Heart right ventricle (tissue), 16 donors: ENCODE results near the gene PEAR1. TPM values are rescaled to one million over a fixed set of nuclear protein-coding genes. Genes with fewer than 3 reads are reported as not detected.

ENCODE experiments used
- ATAC-seq, 8 donors: fragments of 200-7000 bp; cut with Tn5 transposase; one replicate each; pipeline ENCODE4 v1.9.1; 2020; ENCODE audit warnings: mild to moderate bottlenecking in 8 of 8, moderate library complexity in 8 of 8, moderate number of reproducible peaks in 1 of 8
- DNase-seq, 2 donors: peaks; one replicate each; pipeline ENCODE4 v3.0.0-alpha.2; 2020
- H3K27ac ChIP-seq, 10 donors: fragments of 200-600 bp; sonication (generic) in 2 of 10; one replicate each; pipeline versions ENCODE4 v1.5.0 to v1.8.0; 2020 to 2022; ENCODE audit warnings: mild to moderate bottlenecking in 3 of 10
- H3K27me3 ChIP-seq, 7 donors: fragments of 200-600 bp; one replicate each; pipeline ENCODE4 v1.8.0; 2021 to 2022; ENCODE audit warnings: mild to moderate bottlenecking in 2 of 7
- H3K36me3 ChIP-seq, 9 donors: fragments of 200-600 bp; sonication (generic) in 1 of 9; one replicate each; pipeline versions ENCODE4 v1.5.0 to v1.8.0; 2020 to 2022; ENCODE audit warnings: mild to moderate bottlenecking in 2 of 9
- H3K4me1 ChIP-seq, 9 donors: fragments of 200-600 bp; sonication (generic) in 1 of 9; one replicate each; pipeline versions ENCODE4 v1.5.0 to v1.8.0; 2020 to 2022; ENCODE audit warnings: mild to moderate bottlenecking in 4 of 9
- H3K4me3 ChIP-seq, 10 donors: fragments of 200-600 bp; sonication (generic) in 2 of 10; one replicate each; pipeline versions ENCODE4 v1.5.0 to v1.8.0; 2020 to 2022; ENCODE audit warnings: mild to moderate bottlenecking in 7 of 10, moderate library complexity in 2 of 10
- H3K9me3 ChIP-seq, 11 donors: fragments of 200-600 bp in 10 of 11; sonication (generic) in 2 of 11; one replicate each; pipeline versions ENCODE4 v1.5.0 to v1.8.0; 2013 to 2022; ENCODE audit warnings: mild to moderate bottlenecking in 2 of 11, control low read depth in 1 of 11, moderate library complexity in 1 of 11
- WGBS, 2 donors: extraction: QIAGEN DNeasy Blood & Tissue Kit; methylation state at CpG; one replicate each; pipeline ENCODE4 v1.1.7; 2013; ENCODE audit warnings: inconsistent platforms in 1 of 2; 5-methylcytosine and 5-hydroxymethylcytosine counted together
- intact Hi-C, 10 donors: fragments of 100-400 bp; cut with DNase I; formaldehyde crosslinking; loops; one replicate each; pipeline versions ENCODE4 v1.11.1 to v1.14.2; 2022
- polyA plus RNA-seq, 2 donors: library from polyadenylated mRNA; stranded (reverse); fragments of 200-250 nt; gene quantifications; one replicate each; pipeline ENCODE4 v1.2.3, GENCODE V29; 2013
- total RNA-seq, 10 donors: library from RNA; stranded (reverse); fragmentation: NEBNext Ultra II Directional in 3 of 10; extraction: Animal tissue kit (Norgen Biotek cat#: 25700) in 3 of 10; gene quantifications; one replicate each; pipeline versions ENCODE4 v1.2.1 to v1.2.4, GENCODE V29; 2021 to 2023
- TF ChIP-seq, protein P1 (sequence below), 9 donors: fragments of 200-600 bp; sonication (generic) in 2 of 9; IDR thresholded peaks; one replicate each; pipeline versions ENCODE4 v1.5.0 to v1.8.0; 2021 to 2022; ENCODE audit warnings: antibody characterized with exemption in 9 of 9, mild to moderate bottlenecking in 5 of 9, moderate library complexity in 1 of 9
- donor health status: Arrhythmogenic right ventricular cardiomyopathy.
- donor health status: ischemic (EF 13 %, LVEDD 7.1; RV severe dilation, severe dysfunction).
- donor health status: healthy with polysubstance abuse.
- donor health status: DM: no; HTN: yes; CAD: no.
- donor health status: DM: no; HTN: no; CAD: no.
- donor health status: ischemic (EF 25% LVEDD 6.9; RV normal size, moderate dysfunction).
- donor health status: ischemic (EF 25% LVEDD 5.7; RV mildly dilated, moderate dysfunction).
- donor health status: healthy.
- donor health status: DM: yes; HTN: yes; CAD: no.
- donor health status: Ischemic cardiomyopathy.
- donor health status: ischemic (EF 35%, LVEDD 5.7; RV mildly dilated, moderate dysfunction).
- donor health status: nonischemic (EF 11% LVEDD 7.7; RV severe dilation, severe dysfunction).
- donor health status: DM: yes; HTN: yes; CAD: no.
- donor health status: PGD.
- donor health status: ischemic (EF 29% LVEDD 5.4; RV normal size, mild dysfunction).
- donor health status: nonischemic (EF 23%, LVEDD 6.1; RV moderate dilation, normal function).

Gene PEAR1
- total and polyA plus RNA-seq, 12 donors, result 3.8 to 13.7 (median 7.1) TPM

- Histone ChIP-seq H3K27me3 (no peaks in the 10 kb centered on the region), H3K36me3 (peaks cover 0 to 100% (median 74%) of the 10 kb centered on the region in 9 donors), H3K9me3 (no peaks in the 10 kb centered on the region), H3K4me1 (no peaks in the 10 kb centered on the region), H3K27ac (no peak overlapping the region), H3K4me3 (no peak overlapping the region)
- intact Hi-C loops, result no loop called here
- ATAC-seq (no peak), DNase-seq (no peak)
- 98% methylated on average over 17 of the region's 17 CpGs for whole genome bisulfite sequencing, 2 donors
- TF ChIP-seq, protein P1, sequence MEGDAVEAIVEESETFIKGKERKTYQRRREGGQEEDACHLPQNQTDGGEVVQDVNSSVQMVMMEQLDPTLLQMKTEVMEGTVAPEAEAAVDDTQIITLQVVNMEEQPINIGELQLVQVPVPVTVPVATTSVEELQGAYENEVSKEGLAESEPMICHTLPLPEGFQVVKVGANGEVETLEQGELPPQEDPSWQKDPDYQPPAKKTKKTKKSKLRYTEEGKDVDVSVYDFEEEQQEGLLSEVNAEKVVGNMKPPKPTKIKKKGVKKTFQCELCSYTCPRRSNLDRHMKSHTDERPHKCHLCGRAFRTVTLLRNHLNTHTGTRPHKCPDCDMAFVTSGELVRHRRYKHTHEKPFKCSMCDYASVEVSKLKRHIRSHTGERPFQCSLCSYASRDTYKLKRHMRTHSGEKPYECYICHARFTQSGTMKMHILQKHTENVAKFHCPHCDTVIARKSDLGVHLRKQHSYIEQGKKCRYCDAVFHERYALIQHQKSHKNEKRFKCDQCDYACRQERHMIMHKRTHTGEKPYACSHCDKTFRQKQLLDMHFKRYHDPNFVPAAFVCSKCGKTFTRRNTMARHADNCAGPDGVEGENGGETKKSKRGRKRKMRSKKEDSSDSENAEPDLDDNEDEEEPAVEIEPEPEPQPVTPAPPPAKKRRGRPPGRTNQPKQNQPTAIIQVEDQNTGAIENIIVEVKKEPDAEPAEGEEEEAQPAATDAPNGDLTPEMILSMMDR (IDR thresholded peaks at IDR 0.05), result no peak
These were observed 54.5 kb downstream of the PEAR1 start for GRCh38 chr1:156947818-156948525.

GRCh38 chr1:156948708-156949107, 55.2 kb downstream of the PEAR1 start:
- DNase-seq (no peak), ATAC-seq (no peak)
- Histone ChIP-seq H3K4me3 (no peak overlapping the region), H3K27me3 (no peaks in the 10 kb centered on the region), H3K27ac (no peak overlapping the region), H3K36me3 (peaks cover 0 to 100% (median 68%) of the 10 kb centered on the region in 9 donors), H3K4me1 (no peaks in the 10 kb centered on the region), H3K9me3 (no peaks in the 10 kb centered on the region)
- TF ChIP-seq, protein P1 (IDR thresholded peaks at IDR 0.05), result peak in 1 of 9 donors; percentile 14
- intact Hi-C loops, result no loop called here
- WGBS, 2 donors, result 71 to 74% methylated on average over 4 of the region's 4 CpGs

DNA sequence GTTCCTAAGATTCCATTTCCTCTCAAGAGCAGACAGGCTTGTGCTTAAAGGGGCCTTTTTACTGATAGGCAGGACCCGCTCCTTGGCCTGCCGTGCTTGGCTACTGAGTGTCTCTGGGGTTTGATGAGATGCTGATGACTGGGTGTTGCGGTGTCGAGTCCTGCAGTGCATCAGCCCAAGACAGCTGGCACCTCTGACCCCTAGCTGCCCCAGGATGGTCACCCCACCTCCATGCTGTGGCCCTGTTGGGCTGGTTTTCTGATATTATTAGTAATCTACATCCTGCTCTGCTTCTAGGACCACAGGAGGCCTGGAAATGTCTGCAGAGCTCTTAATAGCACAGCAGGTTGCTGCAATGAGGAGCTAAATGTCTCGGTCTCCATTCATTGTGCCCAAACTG, 55.6 kb downstream of the PEAR1 start:
- Histone ChIP-seq H3K4me1 (no peaks in the 10 kb centered on the region), H3K36me3 (peaks cover 0 to 100% (median 64%) of the 10 kb centered on the region in 9 donors), H3K27me3 (no peaks in the 10 kb centered on the region), H3K4me3 (no peak overlapping the region), H3K27ac (no peak overlapping the region), H3K9me3 (no peaks in the 10 kb centered on the region)
- WGBS, 2 donors, result 76 to 86% methylated on average over 5 of the region's 5 CpGs
- DNase-seq (no peak), ATAC-seq (no peak)
- intact Hi-C loops, result no loop called here
- TF ChIP-seq, protein P1 (IDR thresholded peaks at IDR 0.05), result no peak

- ATAC-seq (no peak), DNase-seq (no peak)
- H3K27ac ChIP-seq, result no peak overlapping the region
- TF ChIP-seq, protein P1 (IDR thresholded peaks at IDR 0.05), result no peak
- H3K27me3 ChIP-seq, result no peaks in the 10 kb centered on the region
- H3K4me1 ChIP-seq, result no peaks in the 10 kb centered on the region
- no peak overlapping the region for H3K4me3 ChIP-seq
- no peaks in the 10 kb centered on the region for H3K9me3 ChIP-seq
- intact Hi-C loops, result no loop called here
- WGBS, 2 donors, result 92 to 94% methylated on average over 5 of the region's 5 CpGs
- peaks cover 0 to 100% (median 54%) of the 10 kb centered on the region in 9 donors for H3K36me3 ChIP-seq
These were observed 57.9 kb downstream of the PEAR1 start for GRCh38 chr1:156951371-156951770.
